Measurements from ENCODE around the gene IGSF8. TPM values are rescaled to one million over a fixed set of nuclear protein-coding genes. Genes with fewer than 3 reads are reported as not detected.

IGSF8 gene
- total and polyA plus RNA-seq, 2 of the 8 experiments (the other 6 are each of a cell fraction or from before 2014, with no cell fraction given) = 69.6 to 132 TPM

- peak overlapping the region; percentile 95; the same call in 1 of the 2 replicates for H2BK12ac ChIP-seq (ENCODE audit: low read depth, low read length)
- H3K4me3 ChIP-seq (ENCODE audit: extremely low read depth in 1 of 4, insufficient read depth in 2 of 4, low read depth in 3 of 4, low read length in 4 of 4) = peak overlapping the region in 3 of 4 experiments; percentile 16 to 92 (median 81); a peak in 5 of 8 replicates
- peak overlapping the region; percentile 87 for H2BK5ac ChIP-seq (ENCODE audit: low read depth, low read length)
- ChIA-PET POLR2A (ENCODE audit: partially characterized antibody) (interaction anchor here (1.2 to 5.1 kb wide), 12 partner anchors 8 to 178 kb away, joined by 3 to 39 read pairs (median 5); partner anchors contain the start of genes ATP1A2, DCAF8, KCNJ10 and KCNJ9), CTCF (ENCODE audit: partially characterized antibody) (interaction anchor here (0.7 to 50.1 kb wide), 17 partner anchors 9 to 152 kb away, joined by 3 to 1874 read pairs (median 5); partner anchors contain the start of genes CASQ1, KCNJ10 and KCNJ9)
- H4K5ac ChIP-seq (ENCODE audit: insufficient read length, low read depth, low read length) = peak overlapping the region; percentile 39
- peak overlapping the region; percentile 71 to 96 for H3K4me2 ChIP-seq (ENCODE audit: insufficient read depth in 1 of 2, low read depth in 2 of 2, low read length in 2 of 2)
- peak overlapping the region; percentile 75; the same call in 1 of the 2 replicates for H2AK5ac ChIP-seq (ENCODE audit: low read depth, low read length)
- H3K9ac ChIP-seq (replicated peaks in 1 of 4; ENCODE audit: extremely low read depth in 1 of 4, low read depth in 3 of 4, low read length in 3 of 4) = 0 out of 7 replicates have a peak overlapping the region, but pooled peaks of 1 of the 4 experiments have one; percentile 11
- H2AFZ ChIP-seq (ENCODE audit: low read length) = no peak overlapping the region
- H3K36me3 ChIP-seq (ENCODE audit: control insufficient read depth in 2 of 4, insufficient read depth in 4 of 4, low read length in 3 of 4) = peaks cover 7 to 32% (median 20%) of the 10 kb centered on the region in 4 experiments
- H3K27ac ChIP-seq (ENCODE audit: low read depth, low read length) = peak overlapping the region; percentile 73
- H2BK20ac ChIP-seq (ENCODE audit: low read length) = peak overlapping the region; percentile 68
- peak overlapping the region; percentile 67 for H4K91ac ChIP-seq (replicated peaks; ENCODE audit: insufficient read length, low read length)
- no peak overlapping the region for H3K14ac ChIP-seq (ENCODE audit: insufficient read length)
- peak overlapping the region; percentile 44 for H2BK120ac ChIP-seq (replicated peaks; ENCODE audit: low read depth, low read length)
- H4K20me1 ChIP-seq (replicated peaks in 1 of 2; ENCODE audit: control insufficient read depth in 1 of 2, insufficient read depth in 2 of 2, low read length in 2 of 2) = peaks cover 0 to 4% of the 10 kb centered on the region in 2 experiments
- peaks cover 9 to 45% (median 31%) of the 10 kb centered on the region in 4 experiments for H3K4me1 ChIP-seq (replicated peaks in 1 of 4; ENCODE audit: control insufficient read depth in 3 of 4, insufficient read depth in 4 of 4, low read length in 3 of 4)
- peaks cover 19% of the 10 kb centered on the region for H3K23me2 ChIP-seq (ENCODE audit: low read depth, low read length)
- peak overlapping the region; percentile 7; the same call in 1 of the 2 replicates for H4K8ac ChIP-seq (ENCODE audit: extremely low read depth, insufficient read depth, low read length)
- DNase-seq (ENCODE audit: low read depth in 1 of 2, low spot score in 2 of 2) = no peak
- no peak overlapping the region for H3K23ac ChIP-seq (ENCODE audit: insufficient read length)
- no peak for FAIRE-seq
- peak overlapping the region; percentile 5 for H3K4ac ChIP-seq (replicated peaks; ENCODE audit: insufficient read length, low read depth, low read length)
- H3K56ac ChIP-seq (replicated peaks; ENCODE audit: insufficient read length, low read depth, low read length) = no peak overlapping the region
- no peaks in the 10 kb centered on the region; a peak in 1 of 4 replicates for H3K9me3 ChIP-seq (ENCODE audit: insufficient read depth in 2 of 2, low read depth in 1 of 2, low read length in 1 of 2)
- H2BK15ac ChIP-seq (ENCODE audit: low read length) = peak overlapping the region; percentile 82
- peaks cover 0 to 36% of the 10 kb centered on the region in 2 experiments; a peak in 2 of 4 replicates for H3K79me2 ChIP-seq (ENCODE audit: control insufficient read depth in 1 of 2, insufficient read depth in 2 of 2, low read length in 2 of 2)
- H3K27me3 ChIP-seq (replicated peaks in 1 of 4; ENCODE audit: control insufficient read depth in 3 of 4, extremely low read depth in 1 of 4, insufficient read depth in 3 of 4, low read length in 3 of 4) = no peaks in the 10 kb centered on the region
- peak overlapping the region; percentile 84 for H3K18ac ChIP-seq (ENCODE audit: extremely low read depth, low read length)
- WGBS, 2 experiments (ENCODE audit: extremely low coverage in 1 of 2, insufficient coverage in 1 of 2, insufficient read length in 1 of 2, insufficient replicate concordance in 2 of 2, low coverage in 1 of 2, low lambda C conversion rate in 2 of 2, missing lambda C conversion rate in 1 of 2) = 80% methylated on average over 4 of the region's 4 CpGs; no CpG with 5 or more reads in 1 of the 2 experiments
- H3K79me1 ChIP-seq (ENCODE audit: low read depth, low read length) = peaks cover 14% of the 10 kb centered on the region
- TF ChIP-seq BACH1 (IDR thresholded peaks at IDR 0.05; ENCODE audit: low read length) (no peak), PHF8 (conservative IDR thresholded peaks at IDR 0.05; ENCODE audit: low read depth, low read length) (no peak), MAFK (IDR thresholded peaks at IDR 0.05; ENCODE audit: low read depth, low read length) (no peak), CHD1 (IDR thresholded peaks at IDR 0.05; ENCODE audit: low read depth, low read length) (no peak), FOSL1 (IDR thresholded peaks at IDR 0.05; ENCODE audit: insufficient read depth, low read depth, low read length) (no peak), CREB1 (IDR thresholded peaks at IDR 0.05) (no peak), NRF1 (IDR thresholded peaks at IDR 0.05; ENCODE audit: low read depth, low read length) (no peak), POLR2A (IDR thresholded peaks at IDR 0.05; ENCODE audit: control extremely low read depth in 1 of 2, low read depth in 2 of 2, low read length in 2 of 2) (no peak), SIN3A (conservative IDR thresholded peaks at IDR 0.05 in 1 of 2, IDR thresholded peaks at IDR 0.05 in 1 of 2; ENCODE audit: low read depth in 1 of 2, low read length in 2 of 2) (no peak), YY1 (IDR thresholded peaks at IDR 0.05; ENCODE audit: low read depth, low read length) (no peak), HDAC6 (IDR thresholded peaks at IDR 0.05; ENCODE audit: low read depth, low read length) (no peak), SAP30 (IDR thresholded peaks at IDR 0.05; ENCODE audit: insufficient read depth, insufficient replicate concordance, low read length) (no peak)
Observed at GRCh38 chr1:160096274-160097116, 1.9 kb downstream of the IGSF8 start.

All from H1 (cell line).